ENCODE data around the gene NDC80.
"Not testable (repeated sequence)": the region's sequence is repeated elsewhere in the genome, so short reads cannot be mapped to it uniquely, and the experiment has no call there.

Gene NDC80
- 3.3 to 33.2 (median 10.2) reads per million in 17 experiments for total RNA-seq

DNA sequence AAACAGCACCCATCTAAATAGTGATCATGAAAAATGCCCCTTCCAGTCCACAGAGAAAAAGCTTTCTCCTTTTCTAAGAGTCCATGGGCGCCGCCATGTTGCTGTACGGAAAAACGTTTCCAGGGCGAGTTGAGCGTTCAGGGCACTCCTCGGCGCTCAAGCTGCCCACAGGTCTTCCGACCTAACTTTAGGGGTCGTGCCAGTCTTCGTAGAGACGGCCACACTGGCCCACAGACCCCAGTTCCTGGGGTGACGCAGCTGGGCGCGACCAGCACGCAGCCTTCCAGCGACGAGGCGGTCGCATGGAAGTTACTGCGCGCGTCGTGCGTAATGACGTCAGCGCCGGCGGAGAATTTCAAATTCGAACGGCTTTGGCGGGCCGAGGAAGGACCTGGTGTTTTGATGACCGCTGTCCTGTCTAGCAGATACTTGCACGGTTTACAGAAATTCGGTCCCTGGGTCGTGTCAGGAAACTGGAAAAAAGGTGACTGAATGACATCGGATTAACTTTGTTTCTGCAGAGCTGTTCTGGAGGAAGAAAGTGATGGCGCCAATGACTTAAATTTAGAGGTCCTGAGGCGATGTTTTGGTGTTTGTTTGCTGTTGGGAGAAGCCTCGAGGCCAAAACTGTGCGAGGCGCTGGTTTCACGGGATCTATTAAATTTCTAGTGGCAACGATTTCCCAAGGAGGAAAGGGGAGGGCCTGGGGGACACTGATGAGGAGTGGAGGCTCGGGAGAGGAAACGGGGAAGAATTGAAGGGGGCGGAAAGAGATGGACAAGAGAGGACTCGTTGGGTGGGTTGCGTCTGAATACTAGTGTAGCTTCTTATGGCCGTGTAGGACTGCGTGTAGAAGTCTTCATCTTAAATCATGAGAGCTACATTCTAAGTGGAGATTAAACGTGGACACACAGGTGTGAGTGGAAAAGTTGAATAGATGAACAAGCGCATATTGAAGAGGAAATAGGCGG lies at the start of gene NDC80, which contains the start of gene METTL4:
Gene NDC80, plus strand, starts transcription at position 358 of the 971 bp plus-strand sequence. CDS start 1,429 bp downstream, outside the sequence.
Gene METTL4, minus strand, starts transcription at position 306 of the 971 bp plus-strand sequence. CDS start 4,289 bp downstream, outside the sequence.
- peak; percentile 94 to 96 (median 94) for DNase-seq

GRCh38 chr18:2522112-2522511 lies 49.2 kb upstream of the NDC80 start:
- no peak for DNase-seq

DNA sequence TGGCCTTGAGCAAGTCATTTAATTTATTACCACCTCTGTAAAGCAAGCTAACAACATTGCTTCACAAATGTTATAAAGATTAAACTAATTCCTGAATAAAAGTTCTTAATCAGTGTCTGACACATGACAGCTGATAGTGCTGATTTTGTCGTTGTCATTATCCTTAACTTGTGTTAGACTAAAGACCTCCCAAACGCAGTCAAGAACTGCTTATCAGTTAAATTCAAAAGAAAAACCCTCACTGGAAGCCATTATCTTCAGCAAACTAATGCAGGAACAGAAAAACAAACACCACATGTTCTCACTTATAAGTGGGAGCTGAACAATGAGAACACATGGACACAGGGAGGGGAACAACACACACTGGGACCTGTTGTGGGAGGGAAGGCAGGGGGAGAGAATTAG lies 46.6 kb upstream of the NDC80 start:
- not testable (repeated sequence) for DNase-seq

GRCh38 chr18:2526329-2526728 lies 45.0 kb upstream of the NDC80 start:
- DNase-seq = no peak

DNA sequence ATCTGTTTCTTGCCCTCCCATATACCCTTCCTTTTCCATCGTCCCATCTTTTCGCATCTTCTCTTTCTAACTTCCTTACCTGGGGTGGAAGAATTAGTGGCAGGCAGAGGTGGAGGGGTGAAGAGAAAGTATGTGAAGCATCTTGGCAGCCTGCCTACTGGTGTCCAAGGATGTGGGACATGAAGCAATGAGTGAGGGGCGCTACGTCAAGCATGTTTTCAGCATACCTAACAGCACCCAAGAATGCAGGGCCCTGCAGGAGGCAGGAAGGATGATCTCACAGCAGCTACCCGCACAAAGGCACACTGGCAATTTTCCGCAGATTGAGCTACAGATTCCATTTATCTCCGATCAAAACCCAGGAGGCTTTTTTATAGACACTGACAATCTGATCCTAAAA lies 42.2 kb upstream of the NDC80 start:
- DNase-seq = no peak

DNA sequence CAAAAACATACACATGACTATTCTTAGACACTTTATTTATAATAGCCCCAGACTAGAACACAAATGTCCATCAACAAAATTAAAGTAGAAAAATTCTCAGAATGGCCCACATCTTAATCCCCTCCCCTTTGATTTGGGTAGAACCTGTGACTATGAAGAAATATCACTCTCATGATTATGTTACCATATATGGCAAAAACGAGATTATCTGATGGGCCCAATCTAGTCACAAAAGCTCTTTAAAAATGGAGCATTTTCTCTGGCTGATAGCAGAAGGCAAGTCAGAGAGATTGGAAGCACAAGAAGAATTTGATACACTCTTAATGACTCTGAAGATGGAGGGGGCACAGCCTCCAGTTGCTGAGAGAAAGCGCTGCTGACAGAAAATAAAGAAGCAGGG lies 39.6 kb upstream of the NDC80 start:
- no peak for DNase-seq

GRCh38 chr18:2532797-2533196 lies 38.6 kb upstream of the NDC80 start:
- DNase-seq = no peak

DNA sequence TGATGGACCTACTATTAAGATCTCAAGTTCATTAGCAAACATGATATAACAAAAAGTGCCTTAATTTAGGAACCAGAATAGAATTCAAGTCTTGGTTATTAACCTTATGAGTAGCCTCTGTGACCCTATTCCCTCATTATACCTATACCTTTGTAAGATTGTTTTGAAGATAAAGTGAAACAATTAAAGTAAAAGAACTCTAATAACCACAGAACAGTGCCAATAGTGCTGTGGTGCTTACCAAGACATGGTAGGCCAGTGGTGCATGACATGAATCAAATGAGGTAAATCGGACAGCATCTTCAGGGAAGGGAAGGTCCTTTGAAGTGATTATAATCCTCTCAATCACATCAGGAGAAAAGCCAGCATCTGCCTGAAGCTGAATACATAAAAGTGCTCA lies 36.5 kb upstream of the NDC80 start:
- DNase-seq = no peak

- DNase-seq = no peak
Measured at GRCh38 chr18:2535419-2535910, 35.9 kb upstream of the NDC80 start.

- no peak for DNase-seq
Measured at GRCh38 chr18:2536063-2536462, 35.3 kb upstream of the NDC80 start.

GRCh38 chr18:2536493-2536892 lies 34.9 kb upstream of the NDC80 start:
- no peak for DNase-seq

GRCh38 chr18:2537296-2537695 lies 34.1 kb upstream of the NDC80 start:
- DNase-seq = no peak

- no peak for DNase-seq
Measured at GRCh38 chr18:2538236-2538635, 33.1 kb upstream of the NDC80 start.

- DNase-seq = no peak
Measured at GRCh38 chr18:2538844-2539243, 32.5 kb upstream of the NDC80 start.

DNA sequence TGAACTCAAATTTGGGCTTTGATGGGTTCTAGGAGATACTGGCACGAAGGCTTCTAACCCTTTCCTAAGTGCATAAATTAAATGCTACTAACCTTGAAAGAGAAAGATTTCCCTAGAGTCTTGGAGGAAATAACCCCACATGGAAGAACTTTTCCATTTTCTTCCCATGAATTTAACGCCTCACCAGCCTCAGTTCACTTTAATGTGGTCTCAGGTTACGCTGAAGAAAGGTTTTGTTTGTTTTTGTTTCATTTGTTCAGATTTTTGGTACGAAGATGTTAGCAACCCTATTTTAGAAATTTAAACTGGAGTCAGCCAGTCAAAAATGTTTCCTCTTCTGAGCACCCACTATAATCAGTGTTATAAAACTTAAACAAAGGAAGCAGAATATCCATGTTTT lies 30.8 kb upstream of the NDC80 start:
- DNase-seq = no peak

DNA sequence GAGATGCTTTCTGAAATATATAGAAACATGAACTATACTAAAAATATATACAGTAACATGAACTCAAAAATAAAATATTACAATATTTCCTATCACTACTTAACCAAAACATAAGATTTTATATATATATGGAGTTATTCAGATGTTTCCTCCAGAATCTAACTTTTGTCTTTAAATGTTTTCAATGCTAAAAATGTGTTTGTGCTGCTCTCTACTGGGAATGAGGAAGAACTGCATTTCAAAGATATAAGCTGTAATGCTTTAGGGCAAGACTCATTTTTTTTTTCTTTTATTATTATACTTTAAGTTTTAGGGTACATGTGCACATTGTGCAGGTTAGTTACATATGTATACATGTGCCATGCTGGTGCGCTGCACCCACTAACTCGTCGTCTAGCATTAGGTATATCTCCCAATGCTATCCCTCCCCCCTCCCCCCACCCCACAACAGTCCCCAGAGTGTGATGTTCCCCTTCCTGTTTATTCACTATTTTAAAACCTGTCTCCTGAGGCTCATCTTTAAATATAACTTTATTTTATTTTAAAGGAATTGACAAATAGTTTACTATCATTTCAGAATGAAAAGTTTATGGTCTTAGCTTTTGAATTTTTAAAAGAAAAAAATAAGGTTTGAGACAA lies 29.3 kb upstream of the NDC80 start:
- DNase-seq = peak; percentile 5 to 71 (median 40)

DNA sequence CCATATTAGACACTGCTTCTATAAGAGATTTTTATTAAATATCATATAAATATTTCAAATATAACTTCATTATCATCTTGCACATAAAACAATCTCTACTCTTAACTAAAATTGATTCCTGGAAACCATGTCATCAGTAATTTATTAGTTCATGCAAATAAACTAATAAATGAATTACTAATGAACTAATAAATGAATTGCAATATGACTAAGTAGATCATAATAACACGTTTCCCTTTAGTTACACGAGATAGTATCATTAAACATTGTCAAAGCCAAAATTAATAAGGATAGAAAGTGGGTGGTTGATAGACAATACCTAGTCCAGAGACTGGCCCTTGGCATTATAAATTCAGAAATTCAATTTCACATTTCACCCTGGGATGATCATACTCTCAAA lies 26.2 kb upstream of the NDC80 start:
- no peak for DNase-seq

DNA sequence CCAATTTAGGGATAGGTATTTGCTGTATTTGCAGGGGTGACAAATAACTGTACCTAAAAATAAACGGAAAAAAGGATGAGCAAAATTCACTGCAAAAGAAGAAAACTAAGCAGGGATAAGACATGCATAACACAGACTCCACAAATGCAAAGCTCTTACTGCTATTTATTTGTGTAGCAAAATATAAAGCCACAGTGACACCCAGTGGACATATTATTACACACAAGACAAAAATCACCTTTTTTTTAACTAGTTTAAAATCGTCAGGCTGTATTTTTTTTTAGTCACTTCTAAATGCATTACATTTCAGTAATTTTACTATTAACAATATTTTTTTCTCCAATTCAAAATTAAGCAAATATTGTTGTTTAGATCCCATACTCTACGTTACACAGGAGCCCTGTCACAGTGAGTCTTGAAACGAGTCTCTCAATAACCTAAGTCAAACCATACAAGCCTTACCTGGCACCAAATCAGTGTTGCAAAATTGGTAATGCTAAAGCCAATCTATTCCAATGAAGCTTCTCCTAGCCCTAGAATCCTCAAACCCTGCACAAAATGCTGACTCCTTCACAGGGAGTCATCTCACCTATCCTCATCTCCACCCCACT lies 23.8 kb upstream of the NDC80 start:
- peak in 3 of 4 experiments; percentile 36 to 66 (median 52) for DNase-seq

GRCh38 chr18:2549462-2549861 lies 21.9 kb upstream of the NDC80 start:
- no peak for DNase-seq

DNA sequence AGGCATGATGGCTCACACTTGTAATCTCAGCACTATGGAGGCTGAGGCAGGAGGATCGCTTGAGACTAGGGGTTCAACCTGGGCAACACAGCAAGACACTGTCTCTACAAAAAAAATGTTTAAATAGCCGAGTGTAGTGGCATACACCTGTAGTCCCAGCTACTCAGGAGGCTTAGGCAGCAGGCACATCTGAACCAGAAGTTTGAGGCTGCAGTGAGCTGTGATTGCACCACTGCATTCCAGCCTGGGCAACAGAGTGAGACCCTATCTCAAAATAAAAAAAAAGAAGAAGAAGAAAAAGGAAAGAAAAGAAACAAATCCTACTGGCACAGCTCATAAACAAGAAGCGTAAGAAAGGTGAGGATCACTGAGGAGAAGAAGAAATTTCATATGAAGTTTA lies 19.9 kb upstream of the NDC80 start:
- DNase-seq = no peak

DNA sequence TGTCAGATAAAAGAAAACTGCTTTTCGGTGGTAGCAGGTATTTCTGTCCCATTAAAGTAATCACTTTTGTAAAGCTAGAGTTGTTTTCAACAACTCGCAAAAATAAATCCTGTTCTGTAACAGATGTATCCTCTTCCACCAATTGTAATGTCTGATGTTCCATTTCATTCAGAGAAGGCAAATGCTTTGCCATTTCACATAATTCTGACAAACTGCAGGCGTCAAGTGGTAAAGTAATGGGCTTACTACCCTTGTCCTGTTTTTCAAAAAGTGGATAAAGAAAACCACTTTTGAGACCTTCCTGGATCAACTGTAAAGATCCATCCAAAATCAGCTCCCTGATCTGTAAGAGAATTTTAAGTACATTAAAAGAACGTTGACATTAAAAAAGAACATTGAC lies 16.7 kb upstream of the NDC80 start:
- no peak for DNase-seq

GRCh38 chr18:2555895-2556294 lies 15.5 kb upstream of the NDC80 start:
- no peak for DNase-seq

DNA sequence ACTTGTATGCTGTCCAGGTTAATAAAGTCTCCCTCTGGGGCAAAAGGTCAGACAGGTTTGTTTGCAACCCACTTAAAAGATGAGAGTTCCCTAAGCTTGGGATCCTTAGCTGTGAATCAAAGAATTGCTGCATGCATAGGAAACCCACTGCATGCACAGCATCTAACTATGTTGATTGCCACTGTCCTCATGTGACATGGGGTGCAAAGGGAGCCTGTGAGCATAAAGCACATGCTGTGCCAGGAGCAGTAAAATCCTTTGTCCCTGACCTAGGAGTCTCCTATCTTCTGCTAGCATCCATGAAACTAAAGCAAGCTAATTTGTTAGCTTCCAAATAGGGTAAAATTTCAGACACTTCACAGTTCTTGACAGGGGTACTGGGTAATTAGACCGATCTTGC lies 13.8 kb upstream of the NDC80 start:
- DNase-seq = no peak
